Measurements from ENCODE around the gene WBP2.

WBP2 gene

DNA sequence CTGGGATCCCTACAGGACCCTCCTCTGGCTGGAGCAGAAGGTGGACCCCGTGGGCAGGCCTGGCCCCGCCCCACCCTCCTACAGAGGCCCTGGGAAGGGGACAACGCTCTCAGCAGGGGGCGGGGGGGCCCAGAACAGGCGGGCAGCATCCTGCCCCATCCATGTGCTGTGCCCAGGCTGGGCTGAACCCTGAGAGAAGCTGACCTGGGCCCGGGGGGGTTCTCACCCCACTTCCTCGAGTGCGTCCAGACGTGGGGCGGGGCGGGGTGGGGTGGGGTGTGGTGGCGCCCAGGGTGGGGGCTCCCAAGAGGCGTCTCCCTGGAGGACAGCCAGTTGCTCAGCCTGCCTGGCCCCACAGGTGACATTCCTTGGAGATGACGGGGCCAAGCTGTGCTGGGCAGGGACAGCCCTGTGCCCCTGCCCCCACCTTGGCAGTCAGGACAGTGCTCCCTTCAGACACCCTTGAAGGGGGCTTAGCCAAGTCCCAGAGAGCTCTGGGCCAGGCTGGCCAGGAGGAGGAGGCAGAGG lies 10.5 kb downstream of the WBP2 start:
- no peak for DNase-seq (ENCODE audit: low spot score)

DNA sequence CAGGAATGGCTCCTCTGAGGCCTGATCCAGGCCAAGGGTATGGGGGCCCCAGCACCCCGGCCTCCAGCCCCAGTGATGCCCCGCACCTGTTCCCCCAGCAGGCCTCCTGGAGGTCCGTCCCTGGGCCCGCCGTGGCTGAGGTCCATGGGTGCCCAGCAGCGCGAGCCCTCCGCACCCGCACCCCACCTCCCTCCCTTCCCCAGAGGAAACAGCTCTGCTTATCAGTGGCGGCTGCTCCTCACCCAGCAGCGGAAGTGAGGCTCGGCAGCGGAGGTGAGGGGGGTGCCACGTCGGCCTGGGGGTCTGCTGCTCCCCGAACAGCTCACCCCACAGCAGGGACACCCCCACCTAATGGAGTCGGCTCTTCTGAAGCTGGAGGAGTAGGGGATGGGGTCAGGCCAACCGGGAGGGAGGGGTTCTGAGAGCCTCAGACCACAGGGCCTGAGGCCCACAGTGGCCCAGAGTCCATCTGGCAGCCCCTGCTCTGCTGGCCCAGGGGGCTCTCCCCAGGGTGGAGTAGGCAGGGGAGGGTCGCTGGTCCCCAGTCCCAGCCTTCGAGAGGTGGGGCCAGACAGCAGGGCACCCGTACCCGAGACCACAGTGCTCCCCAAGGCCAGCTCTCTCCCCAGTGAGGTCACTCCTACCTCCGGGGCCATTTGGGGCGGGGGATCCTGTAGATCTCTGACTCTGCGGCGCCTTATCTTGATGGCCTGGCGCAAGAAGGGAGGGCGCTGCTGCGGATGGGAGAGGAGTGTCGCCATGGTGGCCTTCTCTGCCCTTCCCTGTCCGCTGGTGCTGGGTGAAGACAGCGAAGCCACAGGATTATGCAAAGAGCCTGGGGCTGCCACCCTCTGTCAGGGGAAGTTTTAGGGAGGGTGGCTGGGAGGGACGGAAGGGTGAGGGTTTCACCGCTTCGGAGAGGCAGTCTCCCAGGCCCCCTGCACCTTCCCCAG lies 11.3 kb downstream of the WBP2 start, which contains the start of gene UNC13D:
Gene UNC13D, minus strand, starts transcription at position 828 of the 953 bp plus-strand sequence. Its CDS starts 67 bp downstream, at position 761.
- no peak for DNase-seq (ENCODE audit: low spot score)

DNA sequence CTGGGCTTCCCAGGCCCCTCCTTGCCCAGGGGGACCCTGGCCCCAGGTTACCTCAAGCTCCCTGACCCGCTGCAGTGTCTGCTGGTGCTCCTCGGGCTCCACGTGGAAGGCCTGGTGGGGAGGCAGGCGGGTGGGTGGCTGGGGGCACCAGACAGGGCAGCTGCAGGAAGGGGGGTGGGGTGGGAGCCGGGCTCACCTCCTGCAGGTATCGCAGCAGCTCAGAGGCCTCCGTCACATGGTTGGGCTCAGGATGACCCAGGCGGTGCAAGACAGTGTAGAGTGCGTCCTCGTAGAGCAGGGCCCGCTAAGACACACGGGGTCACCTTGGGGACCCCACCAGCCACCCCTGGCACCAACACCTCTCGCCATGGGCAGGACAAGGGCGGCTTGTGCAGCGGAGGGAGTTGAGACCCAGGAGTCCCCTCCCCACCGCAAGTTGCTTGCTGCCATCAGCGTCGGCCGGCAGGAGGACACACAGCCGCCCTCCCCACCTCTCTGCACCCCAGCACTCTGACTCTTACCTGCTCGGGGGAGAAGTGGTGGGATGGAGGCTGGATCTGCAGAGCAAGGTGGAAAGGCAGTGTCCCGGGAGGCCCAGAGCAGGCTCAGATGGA lies 12.1 kb downstream of the WBP2 start:
- no peak for DNase-seq (ENCODE audit: low spot score)

DNA sequence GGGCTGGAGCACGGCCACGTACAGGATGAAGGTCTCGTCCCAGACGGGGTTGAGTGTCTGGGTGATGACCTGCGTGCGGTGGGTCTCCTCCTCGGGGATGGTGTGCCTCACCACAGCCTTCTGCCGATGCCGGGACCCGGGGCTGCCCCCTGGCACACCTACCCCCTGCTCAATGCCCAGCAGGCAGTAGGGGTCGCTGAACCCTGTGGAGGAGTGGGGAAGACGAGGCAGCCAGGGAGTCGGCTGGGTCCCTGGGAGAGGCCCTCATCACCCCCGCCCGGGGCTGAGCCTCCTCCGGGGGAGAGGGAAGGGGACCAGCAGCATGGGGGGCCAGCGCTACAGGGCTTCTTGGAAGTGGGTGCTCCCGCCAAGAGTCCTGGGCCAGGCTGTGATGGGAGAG lies 12.7 kb downstream of the WBP2 start:
- DNase-seq (ENCODE audit: low spot score), result no peak

DNA sequence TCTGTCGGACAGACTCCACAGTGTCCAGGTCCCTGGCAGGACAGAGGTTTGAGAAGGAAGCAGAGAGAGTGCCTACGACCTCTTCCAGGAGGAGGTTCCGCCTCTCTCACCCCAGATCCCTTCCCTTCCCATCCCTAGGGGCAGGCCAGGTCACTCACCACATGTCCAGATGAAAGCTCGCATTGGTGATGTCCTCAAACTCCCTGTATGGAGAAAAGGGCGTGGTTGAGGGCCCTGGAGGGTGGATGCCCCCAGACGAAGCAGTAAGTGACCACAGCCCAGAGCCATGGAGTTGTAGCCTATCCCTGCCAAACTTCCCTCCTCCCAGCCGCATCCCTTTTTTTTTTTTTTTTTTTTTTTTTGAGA lies 14.4 kb downstream of the WBP2 start:
- no peak for DNase-seq (ENCODE audit: low spot score)

DNA sequence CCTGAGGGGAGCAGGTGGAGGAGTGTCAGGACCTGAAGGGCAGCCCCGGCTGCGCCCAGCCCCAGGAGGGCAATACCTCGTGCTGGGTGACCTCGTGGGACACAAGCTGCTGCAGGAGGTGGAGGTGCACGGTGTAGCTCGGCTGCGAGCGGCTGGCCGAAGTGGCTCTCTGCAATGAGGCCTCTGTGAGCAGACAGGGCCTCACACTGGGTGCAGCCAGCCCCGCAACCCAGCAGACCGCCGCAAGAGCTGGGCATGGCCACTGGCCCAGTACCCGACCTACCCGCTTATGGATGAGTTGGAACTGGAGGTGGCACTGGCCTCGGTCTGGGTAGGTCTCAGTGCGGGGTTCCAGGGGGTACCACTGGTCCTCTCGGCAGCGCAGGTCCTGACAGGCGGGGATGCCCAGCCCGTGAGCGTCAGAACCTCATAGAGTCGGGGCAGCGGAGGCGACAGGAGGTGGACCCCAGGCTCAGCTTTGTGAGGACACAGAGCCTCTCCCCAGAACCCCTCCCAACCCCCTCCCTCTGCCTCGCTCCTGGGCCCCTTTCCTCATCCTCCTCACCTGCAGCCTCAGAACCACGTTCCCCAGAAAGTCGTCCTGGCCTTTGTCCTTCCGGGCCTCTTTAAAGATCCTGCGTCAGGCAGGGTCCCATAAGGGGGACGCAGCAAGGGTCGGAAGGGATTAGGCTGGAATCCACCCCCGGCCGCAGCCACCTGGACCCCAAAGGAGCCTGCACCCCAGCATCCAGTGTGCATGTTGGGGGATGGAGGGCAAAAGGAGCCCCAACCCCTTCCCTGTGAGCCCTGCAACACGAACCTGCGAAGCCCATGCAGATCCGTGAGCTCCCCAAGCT lies 15.0 kb downstream of the WBP2 start:
- DNase-seq (ENCODE audit: low spot score), result no peak

DNA sequence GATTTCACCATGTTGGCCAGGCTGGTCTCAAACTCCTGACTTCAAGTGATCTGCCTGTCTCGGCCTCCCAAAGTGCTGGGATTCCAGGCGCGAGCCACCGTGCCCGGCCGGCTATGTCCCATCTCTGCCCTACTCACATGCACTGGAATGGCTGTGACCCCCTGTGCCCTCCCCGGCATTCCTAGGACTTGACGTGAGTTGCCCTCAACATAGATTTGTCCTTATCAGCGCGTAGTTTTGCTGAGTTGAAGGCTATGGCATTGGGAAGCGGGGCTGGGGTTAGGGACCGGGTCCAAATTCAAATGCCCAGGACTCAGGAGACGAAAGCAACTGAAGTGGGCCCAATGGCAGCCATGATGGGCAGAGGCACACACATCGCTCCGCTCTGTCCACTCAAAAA lies 16.7 kb downstream of the WBP2 start:
- no peak for DNase-seq (ENCODE audit: low spot score)

DNA sequence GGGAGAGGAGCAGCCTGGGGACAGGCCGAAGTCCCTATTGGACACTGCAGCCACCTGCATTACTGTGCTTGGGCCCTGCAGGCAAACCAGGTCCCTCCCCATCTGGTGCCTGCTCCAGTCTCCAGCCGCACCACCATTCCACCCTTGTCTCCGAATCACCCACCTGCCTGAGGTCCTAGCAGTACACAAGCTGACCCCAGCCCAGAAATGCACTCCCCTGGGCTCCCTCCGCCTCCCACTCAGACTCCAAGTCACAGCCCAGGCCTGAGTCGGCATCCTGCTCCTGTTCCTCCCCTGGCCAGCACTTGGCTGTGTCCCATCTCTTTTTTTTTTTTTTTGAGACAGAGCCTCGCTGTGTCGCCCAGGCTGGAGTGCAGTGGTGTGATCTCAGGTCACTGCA lies 17.2 kb downstream of the WBP2 start:
- DNase-seq (ENCODE audit: low spot score), result no peak

DNA sequence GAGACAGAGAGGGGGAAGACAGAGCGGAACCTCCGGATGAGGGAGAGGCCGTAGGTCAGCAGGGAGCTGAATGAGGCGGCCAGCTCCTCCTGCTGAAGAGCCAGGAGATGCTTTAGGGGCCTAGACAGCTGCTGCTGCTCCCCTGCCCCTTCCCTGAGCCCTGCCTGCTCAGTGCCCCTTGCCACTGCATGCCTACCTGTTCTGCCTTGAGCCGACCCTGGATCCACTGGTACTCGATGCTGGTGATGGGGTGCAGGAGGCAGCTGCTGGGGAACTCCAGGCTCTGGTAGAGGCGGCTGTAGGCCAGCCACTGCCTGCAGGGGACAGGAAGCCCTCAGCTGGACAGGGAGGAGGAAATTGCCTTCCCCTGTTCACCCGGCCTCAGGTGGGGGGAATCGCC lies 18.5 kb downstream of the WBP2 start:
- no peak for DNase-seq (ENCODE audit: low spot score)

DNA sequence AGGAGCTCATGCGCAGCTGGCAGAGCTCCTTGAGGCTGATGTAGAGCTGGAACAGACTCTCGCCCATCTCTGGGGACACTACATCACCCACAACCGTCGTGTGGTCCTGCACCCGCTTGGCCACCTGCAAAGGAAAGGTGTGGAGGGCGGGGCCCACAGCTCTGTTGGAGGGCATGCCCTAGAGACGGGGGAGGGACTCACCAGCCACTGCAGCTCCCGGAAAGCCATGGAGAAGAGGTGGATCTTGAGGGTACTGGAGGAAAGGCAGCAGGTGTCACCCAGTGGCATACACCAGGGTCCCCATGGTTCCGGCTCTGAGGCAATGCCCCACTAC lies 19.5 kb downstream of the WBP2 start:
- no peak for DNase-seq (ENCODE audit: low spot score)

DNA sequence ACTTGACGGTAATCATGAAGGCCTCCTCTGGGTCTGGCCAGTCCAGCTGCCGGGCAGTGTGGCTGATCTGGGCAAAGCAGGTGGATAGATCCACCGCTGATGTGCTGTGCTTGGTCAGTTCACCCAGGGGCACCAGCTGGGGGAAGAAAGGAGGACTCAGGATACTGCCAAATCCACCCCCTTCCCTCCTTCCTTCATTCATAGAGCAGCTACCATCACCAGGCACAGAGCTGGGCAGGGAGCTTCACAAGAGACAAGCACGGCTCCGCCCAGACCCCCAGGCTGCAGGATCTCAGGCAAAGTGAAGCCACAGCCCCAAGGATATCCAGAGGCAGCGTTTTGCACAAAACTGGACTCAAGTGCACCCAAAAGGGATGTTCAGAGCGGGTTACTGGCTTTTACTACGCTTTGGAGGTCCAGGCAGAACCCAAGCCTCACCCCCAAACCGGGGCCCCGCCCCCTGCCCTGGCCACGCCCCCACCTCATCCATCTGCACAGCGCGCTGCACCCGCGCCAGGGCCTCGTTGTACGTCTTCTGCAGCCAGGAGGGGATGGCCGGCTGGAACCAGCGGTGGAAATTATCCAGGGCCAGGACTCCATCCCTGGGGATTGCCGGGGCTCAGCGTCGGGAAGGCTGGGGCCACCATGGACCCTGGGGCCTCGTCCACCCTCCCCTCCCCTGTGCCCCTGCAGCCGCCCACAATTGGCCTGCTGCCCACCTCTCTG lies 20.0 kb downstream of the WBP2 start:
- peak; percentile 68 for DNase-seq (ENCODE audit: low spot score)

DNA sequence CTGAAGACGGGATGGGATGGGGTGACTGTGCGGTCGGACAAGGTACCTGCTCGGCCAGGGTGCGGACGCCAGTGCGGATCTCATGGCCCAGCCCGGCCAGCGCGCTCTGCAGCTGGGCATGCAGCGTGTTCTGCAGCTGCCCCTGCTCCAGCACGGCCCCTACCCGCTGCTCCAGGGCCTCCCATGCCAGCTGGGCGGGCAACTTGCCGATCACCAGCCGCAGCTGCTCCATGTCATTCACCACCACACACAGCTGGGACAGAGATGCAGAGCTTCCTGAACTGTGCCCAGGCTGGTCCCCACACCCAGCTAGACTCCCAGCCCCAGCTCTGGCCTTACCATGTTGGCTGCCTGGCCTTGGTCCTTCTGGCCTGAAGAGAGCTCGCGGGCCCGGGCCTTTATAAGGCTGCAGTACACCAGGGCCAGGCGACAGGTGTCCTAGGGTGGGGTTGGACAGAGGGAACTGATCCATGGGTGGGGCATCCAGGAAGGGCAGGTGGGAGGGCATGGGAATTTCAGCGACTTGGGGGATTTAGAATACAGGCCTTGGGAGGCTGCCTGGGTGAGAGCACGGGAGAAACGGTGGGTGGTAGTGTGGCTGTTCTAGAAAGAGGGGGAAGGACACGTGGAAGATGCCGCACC lies 20.7 kb downstream of the WBP2 start:
- no peak for DNase-seq (ENCODE audit: low spot score)

DNA sequence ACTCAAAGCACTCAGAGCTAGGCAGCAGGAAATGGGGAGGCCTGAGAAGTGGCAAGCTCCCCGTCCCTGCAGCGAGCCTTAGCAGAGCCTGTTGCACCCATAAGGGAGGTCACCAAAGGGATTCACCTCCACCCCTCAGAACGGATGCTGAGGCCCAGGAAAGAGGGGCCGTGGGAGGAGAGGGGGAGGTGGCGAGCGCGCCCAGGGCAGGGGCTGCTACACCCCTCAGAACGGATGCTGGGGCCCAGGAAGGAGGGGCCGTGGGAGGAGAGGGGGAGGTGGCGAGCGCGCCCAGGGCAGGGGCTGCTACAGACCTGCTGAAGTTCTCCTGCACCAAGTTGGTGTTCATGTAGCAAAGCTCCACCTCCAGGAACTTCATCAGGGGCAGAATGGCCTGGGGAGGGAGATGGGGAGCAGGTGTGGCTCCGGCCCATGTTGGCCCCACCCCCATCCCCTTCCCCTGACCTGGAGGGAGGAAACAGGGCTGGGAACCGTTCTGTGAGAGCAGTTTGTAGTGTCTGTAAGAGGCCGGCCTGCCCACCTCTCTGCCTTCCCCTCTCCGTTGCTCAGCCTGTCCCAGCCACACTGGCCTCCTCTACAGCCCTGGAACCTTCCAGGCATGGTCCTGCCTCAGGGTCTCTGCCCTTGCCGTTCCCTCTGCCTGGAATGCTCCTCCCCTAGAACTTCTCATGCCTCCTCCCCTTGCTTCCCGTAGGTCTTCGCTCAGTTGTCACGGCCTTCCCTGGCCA lies 22.3 kb downstream of the WBP2 start:
- DNase-seq (ENCODE audit: low spot score), result no peak

DNA sequence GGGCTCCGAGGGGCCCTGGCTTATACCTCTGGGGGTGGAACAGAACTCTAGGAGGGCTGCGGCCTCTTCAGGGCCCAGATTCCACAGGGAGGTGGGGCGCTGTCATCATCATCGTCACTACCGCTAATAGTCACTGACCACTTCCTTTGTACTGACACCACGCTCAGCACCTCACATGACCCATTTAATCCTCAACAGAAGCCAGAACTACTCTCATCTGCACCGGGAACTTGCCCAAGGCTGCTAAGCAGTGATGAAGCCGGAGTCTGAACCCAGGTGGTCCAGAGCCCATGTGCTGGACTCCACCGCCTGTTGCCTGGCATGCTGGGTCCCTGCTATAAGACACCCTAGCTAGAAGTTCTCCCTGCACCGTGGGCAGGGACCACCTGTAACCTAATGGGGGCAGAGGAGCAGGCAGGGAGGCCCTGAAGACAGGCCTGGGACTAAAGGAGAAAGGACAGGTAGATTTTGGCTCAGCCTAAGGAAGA lies 22.9 kb downstream of the WBP2 start:
- no peak for DNase-seq (ENCODE audit: low spot score)

DNA sequence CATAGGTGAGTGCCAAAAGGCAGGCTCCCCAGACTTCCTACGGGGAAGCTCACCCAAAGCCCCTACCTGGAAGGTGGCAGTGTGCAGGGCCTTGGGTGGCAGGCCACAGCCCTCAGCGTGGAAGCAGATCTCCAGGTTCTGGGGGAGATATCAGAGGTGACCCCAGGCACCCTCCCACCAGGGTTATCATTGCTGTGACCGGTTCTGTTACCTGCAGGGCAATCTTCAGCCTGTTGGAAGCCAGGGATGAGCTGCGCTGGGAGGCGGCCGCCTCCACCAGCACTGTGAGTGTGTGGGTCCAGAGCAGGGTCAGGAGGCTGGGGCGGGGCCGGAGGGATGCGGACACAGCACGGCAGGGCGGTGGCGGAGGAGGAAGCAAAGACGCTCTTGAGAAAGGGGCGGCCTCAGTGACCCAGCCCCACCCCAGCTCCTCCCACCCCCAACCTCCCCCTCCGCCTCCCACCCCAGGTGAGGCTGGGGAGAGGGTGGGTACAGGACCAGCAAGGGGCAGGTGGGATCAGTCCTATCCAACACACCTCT lies 24.0 kb downstream of the WBP2 start:
- no peak for DNase-seq (ENCODE audit: low spot score)

DNA sequence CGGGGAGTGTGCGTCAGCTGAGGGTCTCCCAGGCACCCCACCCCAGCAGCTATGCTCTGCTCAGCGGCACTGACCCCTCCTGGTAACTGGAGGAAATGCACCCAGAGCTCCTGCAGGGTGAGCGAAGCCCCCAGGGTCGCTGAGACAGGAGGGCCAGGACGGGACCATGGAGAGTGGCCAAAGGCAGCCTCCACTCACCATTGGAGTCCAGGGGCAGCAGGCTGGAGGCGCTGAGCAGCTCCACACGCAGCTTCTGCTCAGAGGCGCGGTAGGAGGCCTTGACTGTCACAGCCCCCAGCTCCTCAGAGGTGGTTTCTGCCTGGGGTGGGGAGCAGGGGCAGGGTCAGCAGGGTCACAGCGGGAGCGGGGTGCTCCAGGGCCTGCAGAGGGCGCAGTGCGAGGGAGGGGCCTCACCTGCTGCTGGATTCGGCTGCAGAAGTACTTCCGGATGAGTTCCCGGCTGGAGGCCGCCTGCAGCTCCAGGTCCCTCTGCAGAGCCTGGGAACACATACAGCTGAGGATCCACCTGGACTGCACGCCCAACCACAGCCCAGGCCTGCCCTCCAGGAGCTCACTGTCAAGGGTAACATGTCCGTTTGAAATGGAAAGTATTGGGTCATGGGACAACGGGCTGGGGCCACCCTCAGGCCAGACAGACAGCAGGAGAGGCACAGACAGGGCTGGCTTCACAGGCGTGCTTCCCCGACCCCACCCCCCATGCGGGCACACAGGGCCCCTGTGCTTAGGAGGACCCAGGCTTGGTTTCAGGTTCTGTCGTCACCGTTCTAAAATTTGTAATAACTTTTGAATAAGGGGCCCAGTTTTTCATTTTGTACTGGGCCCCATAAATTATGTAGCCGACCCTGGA lies 24.7 kb downstream of the WBP2 start:
- peak; percentile 85 for DNase-seq (ENCODE audit: low spot score)

DNA sequence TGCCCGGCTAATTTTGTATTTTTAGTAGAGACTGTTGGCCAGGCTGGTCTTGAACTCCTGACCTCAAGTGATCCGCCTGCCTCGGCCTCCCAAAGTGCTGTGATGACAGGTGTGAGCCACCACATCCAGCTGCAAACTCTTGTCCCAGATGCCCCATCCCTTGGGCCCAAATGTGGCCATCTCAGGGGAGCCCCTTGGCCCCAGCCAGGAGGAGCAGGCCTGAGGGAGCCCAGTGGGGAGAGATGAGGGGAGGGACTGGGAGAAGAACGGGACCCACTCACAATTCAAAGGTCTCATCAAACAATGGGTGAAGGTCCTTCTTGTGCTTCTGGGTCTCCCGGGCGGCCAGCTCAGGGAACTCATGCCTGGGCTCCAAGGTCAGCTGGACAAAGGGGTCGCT lies 25.4 kb downstream of the WBP2 start:
- DNase-seq (ENCODE audit: low spot score), result no peak

DNA sequence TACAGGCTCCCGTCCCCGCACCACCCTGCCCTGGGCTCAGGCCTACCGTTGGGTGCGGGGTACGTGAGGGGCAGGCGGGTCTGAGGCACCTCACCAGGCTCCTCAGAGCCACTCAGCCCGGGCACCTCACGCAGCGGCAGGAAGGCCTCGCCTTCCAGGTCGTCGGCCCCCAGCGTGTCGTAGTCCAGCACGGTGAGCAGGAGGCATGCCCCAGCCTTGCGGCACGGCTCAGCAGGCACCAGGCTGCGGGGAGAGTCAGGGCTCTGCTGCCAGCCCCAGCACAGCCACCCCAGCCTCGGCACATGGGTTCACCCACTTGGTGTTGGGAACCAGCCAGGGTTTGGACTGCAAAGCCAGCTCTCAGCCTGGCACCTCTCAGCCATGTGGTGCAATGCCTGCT lies 26.4 kb downstream of the WBP2 start:
- no peak for DNase-seq (ENCODE audit: low spot score)

DNA sequence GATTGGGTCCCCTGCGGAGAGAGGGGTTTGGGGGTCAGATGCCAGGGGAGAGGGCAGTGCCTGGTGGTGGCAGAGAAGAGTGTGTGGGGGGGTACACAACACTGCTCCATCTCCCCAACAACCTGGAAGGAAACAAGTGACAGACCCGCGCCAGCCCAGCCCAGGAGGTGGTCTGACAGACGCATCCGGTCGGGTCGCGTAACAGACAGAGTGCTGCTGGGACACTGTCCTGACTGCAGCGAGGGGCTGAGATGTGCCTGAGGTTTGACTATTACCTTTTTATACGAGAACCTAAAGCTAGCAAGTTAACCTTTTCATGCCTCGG lies 27.1 kb downstream of the WBP2 start:
- no peak for DNase-seq (ENCODE audit: low spot score)
